ENCODE measurements around the gene LDB2.
"Not testable (repeated sequence)": the region's sequence is repeated elsewhere in the genome, so short reads cannot be mapped to it uniquely, and the experiment has no call there.

Gene LDB2

DNA sequence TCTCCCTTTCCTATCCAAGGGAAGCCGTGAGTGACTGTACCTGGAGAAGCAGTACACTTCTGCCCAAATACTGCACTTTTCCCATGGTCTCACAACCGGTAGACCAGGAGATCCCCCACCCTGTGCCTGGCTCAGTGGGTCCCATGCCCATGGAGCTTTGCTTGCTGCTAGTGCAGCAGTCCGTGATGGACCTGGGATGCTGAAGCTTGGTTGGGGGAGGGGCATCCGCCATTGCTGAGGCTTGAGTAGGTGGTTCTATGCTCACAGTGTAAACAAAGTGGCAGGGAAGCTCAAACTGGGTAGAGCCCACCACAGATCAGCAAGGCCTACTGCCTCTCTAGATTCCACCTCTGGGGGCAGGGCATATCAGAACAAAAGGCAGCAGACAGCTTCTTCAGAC is 269.6 kb downstream of the LDB2 start:
- not testable (repeated sequence) for H3K36me3 ChIP-seq (ENCODE audit: control insufficient read depth, insufficient read depth, low read length, severe bottlenecking); H3K27me3 ChIP-seq (replicated peaks; ENCODE audit: control insufficient read depth, insufficient read depth, low read length); DNase-seq (ENCODE audit: low read depth); H3K9ac ChIP-seq (ENCODE audit: low read length); H3K9me3 ChIP-seq (ENCODE audit: control insufficient read depth, low read length); H3K4me3 ChIP-seq (ENCODE audit: low read length)
- H3K4me1 ChIP-seq (ENCODE audit: control insufficient read depth, insufficient read depth, low read length), result peaks cover 28% of the 10 kb centered on the region

DNA sequence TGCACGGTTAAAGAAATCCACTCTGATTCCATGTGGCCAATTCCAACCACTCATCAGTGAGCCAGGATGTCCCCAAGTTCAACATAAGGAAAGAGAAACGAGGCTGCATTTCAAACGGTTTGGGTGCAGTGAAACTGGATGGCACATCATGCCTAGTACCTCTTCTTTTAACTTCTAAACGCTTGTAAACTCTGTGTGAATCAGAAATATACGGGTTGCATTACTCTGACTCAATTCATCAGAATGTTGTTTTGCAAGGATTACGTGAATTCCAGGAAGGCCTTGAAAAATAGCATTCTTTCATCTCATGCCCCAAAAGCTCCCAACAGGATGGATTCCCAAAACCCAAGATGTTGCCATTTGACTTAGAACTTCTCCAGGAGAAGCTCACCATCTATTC is 270.4 kb downstream of the LDB2 start:
- peak overlapping the region; percentile 48 for H3K9ac ChIP-seq (ENCODE audit: low read length)
- peak; percentile 89 for DNase-seq (ENCODE audit: low read depth)
- H3K4me3 ChIP-seq (ENCODE audit: low read length), result peak overlapping the region; percentile 51
- no peaks in the 10 kb centered on the region for H3K36me3 ChIP-seq (ENCODE audit: control insufficient read depth, insufficient read depth, low read length, severe bottlenecking)
- no peaks in the 10 kb centered on the region for H3K27me3 ChIP-seq (replicated peaks; ENCODE audit: control insufficient read depth, insufficient read depth, low read length)
- H3K4me1 ChIP-seq (ENCODE audit: control insufficient read depth, insufficient read depth, low read length), result peaks cover 28% of the 10 kb centered on the region
- H3K9me3 ChIP-seq (ENCODE audit: control insufficient read depth, low read length), result no peaks in the 10 kb centered on the region

- peak; percentile 92 for DNase-seq (ENCODE audit: low read depth)
- H3K27me3 ChIP-seq (replicated peaks; ENCODE audit: control insufficient read depth, insufficient read depth, low read length), result no peaks in the 10 kb centered on the region
- peaks cover 28% of the 10 kb centered on the region for H3K4me1 ChIP-seq (ENCODE audit: control insufficient read depth, insufficient read depth, low read length)
- no peaks in the 10 kb centered on the region for H3K36me3 ChIP-seq (ENCODE audit: control insufficient read depth, insufficient read depth, low read length, severe bottlenecking)
- H3K4me3 ChIP-seq (ENCODE audit: low read length), result peak overlapping the region; percentile 51
- H3K9me3 ChIP-seq (ENCODE audit: control insufficient read depth, low read length), result no peaks in the 10 kb centered on the region
- H3K9ac ChIP-seq (ENCODE audit: low read length), result peak overlapping the region; percentile 48
These were observed 271.5 kb downstream of the LDB2 start for GRCh38 chr4:16626945-16627344.

GRCh38 chr4:16622826-16623225 is 275.6 kb downstream of the LDB2 start:
- no peaks in the 10 kb centered on the region for H3K27me3 ChIP-seq (replicated peaks; ENCODE audit: control insufficient read depth, insufficient read depth, low read length)
- no peak for DNase-seq (ENCODE audit: low read depth)
- no peak overlapping the region for H3K4me3 ChIP-seq (ENCODE audit: low read length)
- no peaks in the 10 kb centered on the region for H3K9me3 ChIP-seq (ENCODE audit: control insufficient read depth, low read length)
- peaks cover 18% of the 10 kb centered on the region for H3K4me1 ChIP-seq (ENCODE audit: control insufficient read depth, insufficient read depth, low read length)
- no peak overlapping the region for H3K9ac ChIP-seq (ENCODE audit: low read length)
- H3K36me3 ChIP-seq (ENCODE audit: control insufficient read depth, insufficient read depth, low read length, severe bottlenecking), result no peaks in the 10 kb centered on the region

DNA sequence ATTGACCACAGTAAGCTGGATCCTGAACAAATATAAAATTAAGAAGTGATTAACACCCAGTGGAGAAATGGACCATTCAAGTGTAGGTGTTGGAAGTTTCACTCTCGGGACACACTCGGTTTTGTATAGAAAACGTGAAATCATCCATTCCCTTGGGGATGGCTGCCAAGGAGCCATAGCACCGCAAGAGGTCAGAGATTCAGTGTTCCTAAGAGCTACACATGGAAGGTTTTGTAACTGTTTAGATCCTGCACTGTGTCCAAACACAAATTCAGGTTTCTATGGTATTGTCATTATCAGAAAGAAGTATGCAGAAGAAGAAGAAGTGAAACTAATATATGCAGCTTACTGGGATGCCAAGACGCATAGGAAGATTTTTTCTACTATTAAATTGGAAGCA is 281.0 kb downstream of the LDB2 start:
- H3K4me1 ChIP-seq (ENCODE audit: control insufficient read depth, insufficient read depth, low read length), result peaks cover 13% of the 10 kb centered on the region
- H3K27me3 ChIP-seq (replicated peaks; ENCODE audit: control insufficient read depth, insufficient read depth, low read length), result no peaks in the 10 kb centered on the region
- peak overlapping the region; percentile 17 for H3K9ac ChIP-seq (ENCODE audit: low read length)
- H3K36me3 ChIP-seq (ENCODE audit: control insufficient read depth, insufficient read depth, low read length, severe bottlenecking), result no peaks in the 10 kb centered on the region
- no peaks in the 10 kb centered on the region for H3K9me3 ChIP-seq (ENCODE audit: control insufficient read depth, low read length)
- DNase-seq (ENCODE audit: low read depth), result no peak
- peak overlapping the region; percentile 68 for H3K4me3 ChIP-seq (ENCODE audit: low read length)

GRCh38 chr4:16617011-16617410 is 281.4 kb downstream of the LDB2 start:
- peaks cover 13% of the 10 kb centered on the region for H3K4me1 ChIP-seq (ENCODE audit: control insufficient read depth, insufficient read depth, low read length)
- no peaks in the 10 kb centered on the region for H3K9me3 ChIP-seq (ENCODE audit: control insufficient read depth, low read length)
- no peak for DNase-seq (ENCODE audit: low read depth)
- no peaks in the 10 kb centered on the region for H3K36me3 ChIP-seq (ENCODE audit: control insufficient read depth, insufficient read depth, low read length, severe bottlenecking)
- H3K9ac ChIP-seq (ENCODE audit: low read length), result no peak overlapping the region
- no peaks in the 10 kb centered on the region for H3K27me3 ChIP-seq (replicated peaks; ENCODE audit: control insufficient read depth, insufficient read depth, low read length)
- H3K4me3 ChIP-seq (ENCODE audit: low read length), result peak overlapping the region; percentile 68

DNA sequence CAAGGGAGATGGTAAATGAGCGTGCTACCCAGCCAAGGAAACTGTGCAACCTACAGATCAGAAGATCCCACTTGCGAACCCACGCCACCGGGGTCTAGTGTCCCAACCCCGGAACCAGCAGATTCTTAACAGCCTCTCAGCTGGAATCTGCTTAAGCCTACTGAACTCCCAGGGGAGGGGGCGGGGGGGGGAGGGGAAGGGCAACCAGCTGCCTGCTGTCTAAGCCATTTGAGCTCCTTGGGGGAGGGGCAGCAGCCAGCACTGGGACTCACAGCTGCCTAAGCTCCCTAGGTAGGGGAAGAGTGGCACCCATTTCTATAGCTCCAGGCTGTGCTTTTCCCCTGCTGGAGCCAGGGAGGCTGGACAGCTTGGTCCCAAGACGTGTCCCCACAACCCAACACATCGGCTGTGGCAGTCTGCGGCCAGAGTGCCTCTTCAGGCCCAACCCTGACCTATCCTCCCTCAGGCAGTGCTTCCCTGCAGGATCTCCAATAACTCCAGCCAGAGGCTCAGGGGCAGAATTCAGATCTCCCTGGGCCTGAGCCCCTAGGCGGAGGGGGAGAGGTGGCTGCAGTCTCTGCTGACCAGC is 289.2 kb downstream of the LDB2 start:
- no peak for DNase-seq (ENCODE audit: low read depth)
- H3K9me3 ChIP-seq (ENCODE audit: control insufficient read depth, low read length), result no peaks in the 10 kb centered on the region
- H3K4me1 ChIP-seq (ENCODE audit: control insufficient read depth, insufficient read depth, low read length), result peaks cover 20% of the 10 kb centered on the region
- no peak overlapping the region for H3K4me3 ChIP-seq (ENCODE audit: low read length)
- no peaks in the 10 kb centered on the region for H3K27me3 ChIP-seq (replicated peaks; ENCODE audit: control insufficient read depth, insufficient read depth, low read length)
- no peaks in the 10 kb centered on the region for H3K36me3 ChIP-seq (ENCODE audit: control insufficient read depth, insufficient read depth, low read length, severe bottlenecking)
- no peak overlapping the region for H3K9ac ChIP-seq (ENCODE audit: low read length)

- H3K4me1 ChIP-seq (ENCODE audit: control insufficient read depth, insufficient read depth, low read length), result peaks cover 20% of the 10 kb centered on the region
- no peaks in the 10 kb centered on the region for H3K27me3 ChIP-seq (replicated peaks; ENCODE audit: control insufficient read depth, insufficient read depth, low read length)
- no peaks in the 10 kb centered on the region for H3K36me3 ChIP-seq (ENCODE audit: control insufficient read depth, insufficient read depth, low read length, severe bottlenecking)
- DNase-seq (ENCODE audit: low read depth), result no peak
- no peak overlapping the region for H3K4me3 ChIP-seq (ENCODE audit: low read length)
- H3K9me3 ChIP-seq (ENCODE audit: control insufficient read depth, low read length), result no peaks in the 10 kb centered on the region
- H3K9ac ChIP-seq (ENCODE audit: low read length), result no peak overlapping the region
These were observed 289.8 kb downstream of the LDB2 start for GRCh38 chr4:16608611-16609125.

GRCh38 chr4:16608123-16608522 is 290.3 kb downstream of the LDB2 start:
- Histone ChIP-seq H3K9me3 (ENCODE audit: control insufficient read depth, low read length) (no peaks in the 10 kb centered on the region), H3K9ac (ENCODE audit: low read length) (no peak overlapping the region), H3K36me3 (ENCODE audit: control insufficient read depth, insufficient read depth, low read length, severe bottlenecking) (no peaks in the 10 kb centered on the region), H3K4me3 (ENCODE audit: low read length) (no peak overlapping the region), H3K4me1 (ENCODE audit: control insufficient read depth, insufficient read depth, low read length) (peaks cover 20% of the 10 kb centered on the region), H3K27me3 (replicated peaks; ENCODE audit: control insufficient read depth, insufficient read depth, low read length) (no peaks in the 10 kb centered on the region)
- no peak for DNase-seq (ENCODE audit: low read depth)

- DNase-seq (ENCODE audit: low read depth), result no peak
- no peak overlapping the region for H3K9ac ChIP-seq (ENCODE audit: low read length)
- H3K4me3 ChIP-seq (ENCODE audit: low read length), result no peak overlapping the region
- peaks cover 20% of the 10 kb centered on the region for H3K4me1 ChIP-seq (ENCODE audit: control insufficient read depth, insufficient read depth, low read length)
- no peaks in the 10 kb centered on the region for H3K9me3 ChIP-seq (ENCODE audit: control insufficient read depth, low read length)
- H3K27me3 ChIP-seq (replicated peaks; ENCODE audit: control insufficient read depth, insufficient read depth, low read length), result no peaks in the 10 kb centered on the region
- no peaks in the 10 kb centered on the region for H3K36me3 ChIP-seq (ENCODE audit: control insufficient read depth, insufficient read depth, low read length, severe bottlenecking)
These were observed 291.0 kb downstream of the LDB2 start for GRCh38 chr4:16607241-16608066.

DNA sequence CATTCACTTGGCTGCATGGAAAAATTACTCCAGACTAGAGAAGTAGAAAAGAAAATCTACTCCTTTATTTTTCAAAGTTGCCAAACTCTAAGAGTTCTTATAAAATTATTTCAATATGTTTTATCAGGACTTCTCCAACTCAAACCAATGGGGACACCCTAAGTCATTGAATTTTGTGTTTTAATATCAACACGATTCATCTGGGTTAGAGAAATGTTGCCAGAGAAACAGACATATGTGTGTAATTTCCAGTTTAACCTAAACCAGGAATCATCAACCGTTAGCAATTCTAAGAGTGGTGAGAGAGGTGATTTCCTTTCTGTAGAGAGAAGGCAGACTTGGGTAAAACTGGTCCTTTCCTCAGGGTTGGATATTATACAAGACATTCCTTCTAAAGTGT is 291.8 kb downstream of the LDB2 start:
- no peak overlapping the region for H3K9ac ChIP-seq (ENCODE audit: low read length)
- no peak for DNase-seq (ENCODE audit: low read depth)
- H3K27me3 ChIP-seq (replicated peaks; ENCODE audit: control insufficient read depth, insufficient read depth, low read length), result no peaks in the 10 kb centered on the region
- peaks cover 20% of the 10 kb centered on the region for H3K4me1 ChIP-seq (ENCODE audit: control insufficient read depth, insufficient read depth, low read length)
- no peaks in the 10 kb centered on the region for H3K9me3 ChIP-seq (ENCODE audit: control insufficient read depth, low read length)
- H3K4me3 ChIP-seq (ENCODE audit: low read length), result no peak overlapping the region
- H3K36me3 ChIP-seq (ENCODE audit: control insufficient read depth, insufficient read depth, low read length, severe bottlenecking), result no peaks in the 10 kb centered on the region

Data from adipocyte (in vitro differentiated cells).